LoVo (cell line): ENCODE measurements around the gene SIT1.
"Not testable (repeated sequence)": the region's sequence is repeated elsewhere in the genome, so short reads cannot be mapped to it uniquely, and the experiment has no call there.

Source experiments
- DNase-seq: peaks from one replicate; pipeline ENCODE4 v3.0.0-alpha.2; 2016; ENCODE audit warnings: low spot score

Gene SIT1

DNA sequence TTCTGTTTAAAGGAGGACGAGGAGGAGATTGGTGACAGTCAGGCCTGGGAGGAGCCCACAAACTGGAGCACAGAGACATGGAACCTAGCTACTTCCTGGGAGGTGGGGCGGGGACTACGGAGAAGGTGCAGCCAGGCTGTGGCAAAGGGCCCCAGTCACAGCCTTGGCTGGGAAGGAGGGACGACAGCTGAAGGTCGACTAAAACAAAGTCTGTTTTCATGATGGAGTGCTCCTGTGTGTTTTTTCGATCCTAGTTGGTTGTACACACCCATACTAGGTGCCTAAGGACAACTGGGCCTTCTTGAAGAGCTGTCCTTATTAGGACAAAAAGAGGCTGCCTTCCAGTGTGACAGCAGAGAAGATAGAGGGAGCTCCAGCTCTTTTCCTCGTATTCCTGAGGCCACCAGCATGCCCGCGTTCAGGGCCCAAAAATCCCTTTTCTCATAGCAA lies 10.3 kb upstream of the SIT1 start:
- no peak for DNase-seq

DNA sequence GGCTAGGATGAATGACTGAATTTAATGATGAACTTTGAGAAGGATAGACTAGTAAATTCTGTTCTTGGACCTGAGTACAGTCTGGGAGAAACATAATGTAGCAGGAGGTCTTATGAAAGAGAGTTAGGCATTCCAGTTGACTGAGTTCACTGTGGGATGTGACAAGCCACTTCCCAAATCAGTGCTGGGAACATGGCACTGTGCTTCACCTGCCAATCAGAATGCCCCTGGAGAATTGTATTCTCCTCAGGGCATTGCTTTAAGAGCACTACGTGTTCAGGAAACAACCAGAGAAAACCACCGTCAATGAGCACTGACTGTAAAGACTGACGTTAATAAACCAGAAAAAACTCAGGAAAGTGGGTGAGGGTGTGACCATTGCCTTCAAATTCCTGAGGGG lies 8.6 kb upstream of the SIT1 start:
- no peak for DNase-seq

DNA sequence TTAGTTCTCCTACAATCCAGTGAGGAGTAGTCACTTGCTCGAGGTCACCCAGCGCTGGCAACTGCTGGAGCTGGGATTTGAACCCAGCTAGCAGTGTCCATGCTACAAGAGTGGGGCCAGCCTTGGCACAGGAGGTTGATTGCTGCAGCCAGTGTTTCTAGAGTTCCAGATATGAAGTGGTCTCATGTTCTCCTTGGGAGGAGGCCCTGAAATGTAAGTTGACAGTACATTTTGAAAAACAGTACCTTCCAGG lies 8.2 kb upstream of the SIT1 start:
- DNase-seq, result no peak

DNA sequence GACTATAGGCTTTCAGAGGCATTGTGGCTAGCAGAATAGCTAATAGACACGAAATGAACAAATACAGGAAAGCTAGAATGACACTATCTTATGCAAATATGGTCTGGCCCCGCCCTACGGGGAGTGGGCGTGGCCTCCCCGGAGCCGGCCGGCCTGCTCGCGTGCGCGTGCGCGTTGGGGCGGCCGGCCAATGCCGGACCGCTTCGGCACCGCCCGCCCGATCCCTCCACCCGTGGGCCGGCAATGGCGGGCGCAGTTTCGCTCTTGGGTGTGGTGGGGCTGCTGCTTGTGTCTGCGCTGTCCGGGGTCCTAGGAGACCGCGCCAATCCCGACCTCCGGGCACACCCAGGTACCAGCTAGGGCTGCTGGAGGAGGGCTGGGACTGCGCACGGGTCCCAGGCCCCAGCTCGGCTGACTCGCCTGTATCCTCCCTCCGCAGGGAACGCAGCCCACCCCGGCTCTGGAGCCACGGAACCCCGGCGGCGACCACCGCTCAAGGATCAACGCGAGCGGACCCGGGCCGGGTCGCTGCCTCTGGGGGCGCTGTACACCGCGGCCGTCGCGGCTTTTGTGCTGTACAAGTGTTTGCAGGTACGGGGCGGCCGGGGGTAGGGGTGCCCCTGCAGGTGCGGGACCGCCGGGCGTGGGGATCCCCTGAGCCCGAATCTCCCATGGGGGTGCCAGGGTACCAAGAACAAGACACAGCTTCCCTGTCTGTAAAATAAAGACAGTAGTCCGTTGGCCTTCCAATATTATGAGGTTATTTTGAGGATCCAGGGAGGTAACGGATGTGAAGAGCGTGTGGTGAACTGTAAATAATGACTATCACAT lies 7.6 kb upstream of the SIT1 start, which contains the start of gene CCDC107:
Gene CCDC107, plus strand, starts transcription at position 156 of the 831 bp plus-strand sequence. Its CDS starts 88 bp downstream, at position 244.
- DNase-seq, result peak; percentile 87

DNA sequence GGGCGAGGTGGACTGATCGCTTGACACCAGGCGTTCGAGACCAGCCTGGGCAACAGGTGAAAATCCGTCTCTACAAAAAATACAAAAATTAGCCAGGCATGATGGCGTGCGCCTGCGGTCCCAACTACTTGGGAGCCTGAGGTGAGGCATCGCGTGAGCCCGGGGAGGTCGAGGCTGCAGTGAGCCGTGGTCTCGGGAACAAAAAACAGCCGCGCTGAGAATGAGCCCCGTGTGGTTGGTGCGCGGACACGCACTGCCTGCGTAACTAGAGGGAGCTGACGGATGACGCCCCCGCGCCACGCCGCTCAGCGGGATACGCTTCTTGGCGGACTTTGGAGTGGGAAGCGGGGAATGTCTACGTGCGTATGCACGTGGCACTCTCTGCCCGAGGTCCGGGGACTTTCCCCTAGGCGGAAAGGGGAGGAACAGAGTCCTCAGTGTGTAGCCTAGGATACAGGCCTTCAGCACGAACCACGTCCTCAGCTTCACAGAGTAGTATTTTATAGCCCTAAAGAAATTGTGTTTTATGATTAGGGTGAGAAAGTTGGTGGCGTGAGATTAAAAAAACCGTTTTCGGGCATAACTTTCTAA lies 6.9 kb upstream of the SIT1 start, which contains the start of gene RMRP:
Gene RMRP, minus strand, starts transcription at position 474 of the 591 bp plus-strand sequence.
- DNase-seq, result peak; percentile 98

DNA sequence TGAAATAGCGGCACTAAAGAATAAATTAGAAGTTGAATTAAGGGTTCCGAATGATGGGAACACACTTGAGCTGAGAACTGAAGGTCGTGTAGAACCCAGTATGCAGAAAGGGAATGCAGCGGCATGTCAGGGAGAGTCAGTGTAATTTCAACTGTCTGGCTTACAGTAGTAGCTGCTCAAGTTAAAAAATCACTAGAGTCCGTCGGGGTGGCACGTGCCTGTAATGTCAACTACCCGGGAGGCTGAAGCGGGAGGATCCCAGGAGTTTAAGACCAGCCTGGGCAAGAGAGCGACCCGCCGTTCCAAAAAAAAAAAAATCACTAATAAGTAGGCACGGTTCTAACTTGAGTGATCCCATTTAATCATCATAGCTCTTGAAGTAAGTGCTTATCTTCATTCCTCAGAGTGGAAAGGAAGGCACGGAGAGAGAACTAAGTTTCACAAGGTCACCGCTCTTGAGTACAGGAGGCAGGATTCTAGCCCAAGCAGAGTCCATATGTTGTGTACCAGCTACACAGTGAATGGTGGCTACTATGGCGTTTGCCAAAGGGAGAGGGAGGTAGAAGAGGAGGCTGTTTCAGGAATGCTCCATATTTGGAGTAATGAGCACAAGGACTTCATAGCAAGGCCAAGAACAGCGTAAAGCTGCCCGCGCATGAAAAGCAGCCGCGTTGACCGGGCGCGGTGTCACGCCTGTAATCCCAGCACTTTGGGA lies 6.3 kb upstream of the SIT1 start:
- DNase-seq, result no peak

DNA sequence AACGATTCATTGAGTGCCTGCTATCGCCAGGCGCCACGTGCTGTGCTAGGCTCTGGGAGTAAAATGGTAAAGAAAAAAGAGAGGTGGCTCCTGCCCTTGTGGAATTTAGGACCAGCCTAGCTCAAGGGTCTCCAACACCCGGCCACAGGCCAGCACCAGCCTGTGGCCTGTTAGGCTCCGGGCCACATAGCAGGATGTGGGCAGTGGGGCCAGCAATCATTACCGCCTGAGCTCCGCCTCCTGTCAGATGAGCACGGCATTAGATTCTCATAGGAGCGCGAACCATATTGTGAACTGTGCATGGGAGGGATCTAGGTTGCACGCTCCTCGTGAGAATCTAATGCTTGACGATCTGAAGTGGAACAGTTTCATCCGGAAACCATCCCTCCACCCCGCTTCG lies 5.6 kb upstream of the SIT1 start:
- DNase-seq, result no peak

DNA sequence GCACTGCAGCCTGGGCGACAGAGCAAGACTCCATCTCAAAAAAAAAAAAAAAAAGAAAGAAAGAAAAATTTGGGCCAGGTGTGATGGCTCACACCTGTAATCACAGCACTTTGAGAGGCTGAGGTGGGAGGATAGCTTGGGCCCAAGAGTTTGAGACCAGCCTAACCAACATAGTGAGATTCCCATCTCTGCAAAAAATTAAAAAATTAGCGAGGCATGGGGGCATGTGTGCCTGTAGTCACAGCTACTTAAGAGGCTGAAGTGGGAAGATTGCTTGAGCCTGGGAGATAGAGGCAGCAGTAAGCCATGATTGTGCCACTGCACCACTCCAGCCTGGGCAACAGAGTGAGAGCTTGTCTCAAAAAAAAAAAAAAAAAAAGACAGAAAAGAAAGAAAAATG lies 2.9 kb upstream of the SIT1 start:
- no peak for DNase-seq

DNA sequence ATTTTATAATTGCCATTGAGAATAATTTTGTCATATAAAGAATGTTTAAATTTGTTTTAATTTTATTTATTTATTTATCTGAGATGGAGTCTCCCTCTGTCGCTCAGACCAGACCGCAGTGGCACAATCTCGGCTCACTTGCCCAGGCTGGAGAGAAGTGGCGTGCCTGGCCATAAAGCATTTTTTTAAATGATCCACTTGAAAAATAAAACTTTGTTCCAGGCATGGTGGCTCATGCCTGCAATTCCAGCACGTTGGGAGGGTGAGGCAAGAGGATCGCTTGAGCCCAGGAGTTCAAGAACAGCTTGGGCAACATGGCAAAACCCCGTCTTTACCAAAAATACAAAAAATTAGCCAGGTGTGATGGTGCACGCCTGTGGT lies 2.1 kb upstream of the SIT1 start:
- DNase-seq, result no peak

DNA sequence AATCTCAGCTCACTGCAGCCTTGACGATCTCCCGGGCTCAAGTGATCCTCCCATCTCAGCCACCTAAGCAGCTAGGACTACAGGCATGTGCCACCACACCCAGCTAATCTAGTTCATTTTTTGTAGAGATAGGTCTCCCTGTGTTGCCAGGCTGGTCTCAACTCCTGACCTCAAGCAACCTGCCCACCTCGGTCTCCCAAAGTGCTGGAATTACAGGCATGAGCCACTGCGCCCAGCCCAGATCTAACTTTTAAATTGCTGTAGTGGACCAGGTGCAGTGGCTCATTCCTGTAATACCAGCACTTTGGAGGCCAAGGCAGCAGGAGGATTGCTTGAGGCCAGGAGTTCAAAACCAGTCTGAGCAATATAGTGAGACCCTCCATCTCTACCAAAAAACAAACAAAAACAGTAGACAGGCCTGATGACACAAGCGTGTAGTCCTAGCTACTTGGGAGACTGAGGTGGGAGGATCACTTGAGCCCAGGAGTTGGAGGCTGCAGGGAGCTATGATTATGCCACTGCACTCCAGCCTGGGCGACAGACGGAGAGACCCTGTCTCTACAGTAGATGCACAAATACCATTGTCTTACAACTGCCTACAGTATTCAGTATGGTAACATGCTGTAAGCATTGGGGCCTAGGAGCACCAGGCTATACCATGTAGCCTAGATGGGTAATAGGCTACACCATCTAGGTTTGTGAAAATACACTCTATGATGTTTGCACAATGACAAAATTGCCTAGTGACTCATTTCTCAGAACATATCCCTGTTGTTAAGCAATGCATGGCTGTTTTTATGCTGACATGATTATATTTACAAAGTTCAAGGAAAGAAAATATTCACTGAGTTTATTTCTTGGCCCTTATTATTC lies 1.5 kb upstream of the SIT1 start:
- DNase-seq, result no peak

DNA sequence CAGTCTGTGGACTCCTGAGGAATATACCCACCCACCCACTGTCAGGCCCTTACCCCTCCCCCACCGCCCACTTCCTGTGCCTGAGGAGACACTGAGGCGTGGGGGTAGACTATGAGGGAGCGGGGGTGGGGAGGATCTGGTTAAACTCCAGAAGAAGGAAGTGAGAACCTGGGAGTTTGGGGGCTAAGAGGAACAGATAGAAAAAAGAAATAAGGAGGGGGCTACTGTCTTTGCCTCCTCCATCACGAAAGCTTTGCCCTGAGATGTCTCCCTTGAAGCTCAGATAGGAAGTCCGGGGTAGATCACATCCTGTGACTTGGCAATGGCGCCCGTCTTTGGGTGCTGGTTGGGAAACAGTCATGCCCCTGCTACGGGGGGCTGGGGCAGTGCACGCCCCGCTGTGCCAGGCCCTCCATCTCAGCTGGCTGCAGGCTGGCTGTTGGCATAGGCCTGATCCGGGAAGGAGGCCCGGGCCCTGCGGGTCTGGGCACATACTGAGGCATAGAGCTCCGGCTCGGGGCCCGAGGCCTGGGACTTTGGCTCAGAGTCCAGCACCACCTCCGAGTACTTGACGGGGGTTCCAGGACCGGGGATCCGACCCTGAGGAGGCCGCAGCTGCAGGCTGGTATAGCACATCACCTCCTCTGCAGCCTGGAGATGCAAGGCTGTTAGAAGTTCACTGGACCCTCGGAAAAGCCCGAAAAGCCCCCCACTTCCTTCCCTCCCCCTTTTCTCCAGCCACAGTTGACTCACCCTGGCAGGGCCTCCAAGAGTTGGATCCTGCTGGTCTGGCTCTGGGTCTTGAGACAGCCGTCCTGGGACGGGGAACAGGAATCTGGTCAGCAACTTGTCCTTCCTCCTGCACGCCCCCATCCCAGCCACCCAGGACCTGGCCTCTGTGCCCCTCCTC lies 1.0 kb downstream of the SIT1 start:
- DNase-seq, result no peak

DNA sequence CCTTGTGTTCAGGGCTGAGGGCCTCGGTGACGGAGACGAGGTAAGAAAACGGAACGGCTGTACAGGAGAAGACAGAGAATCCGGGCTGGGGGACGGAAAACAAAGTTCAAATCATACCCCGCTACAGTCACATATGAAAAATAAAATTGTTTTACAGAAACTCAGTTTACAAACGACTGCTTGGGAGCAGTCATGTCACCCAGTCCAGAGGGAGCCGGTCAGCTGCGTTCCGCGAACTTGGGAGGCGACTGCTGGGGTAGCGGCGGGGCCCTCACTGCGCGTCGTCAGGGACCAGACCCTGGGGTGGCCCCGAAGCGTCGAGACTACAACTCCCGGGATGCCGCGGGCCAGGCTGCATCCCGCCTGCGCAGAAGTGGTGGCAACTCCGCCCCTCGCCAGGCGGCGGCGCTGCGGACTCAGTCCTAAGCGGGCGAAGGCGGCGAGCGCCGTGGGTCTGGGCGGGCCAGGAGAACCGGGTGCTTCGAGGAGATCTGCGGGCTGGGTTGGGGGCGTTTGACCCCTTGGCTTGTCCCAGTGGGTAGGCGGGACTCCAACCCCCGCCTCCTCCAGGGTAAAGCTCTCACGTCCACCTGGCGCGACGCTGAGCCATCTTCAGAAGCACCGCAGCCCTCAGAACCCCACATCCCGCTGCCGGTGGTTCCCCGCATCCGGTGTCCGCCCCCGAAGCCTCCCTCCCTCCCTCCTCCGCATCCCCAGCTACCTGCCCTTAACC lies 4.0 kb downstream of the SIT1 start:
- peak; percentile 92 for DNase-seq

DNA sequence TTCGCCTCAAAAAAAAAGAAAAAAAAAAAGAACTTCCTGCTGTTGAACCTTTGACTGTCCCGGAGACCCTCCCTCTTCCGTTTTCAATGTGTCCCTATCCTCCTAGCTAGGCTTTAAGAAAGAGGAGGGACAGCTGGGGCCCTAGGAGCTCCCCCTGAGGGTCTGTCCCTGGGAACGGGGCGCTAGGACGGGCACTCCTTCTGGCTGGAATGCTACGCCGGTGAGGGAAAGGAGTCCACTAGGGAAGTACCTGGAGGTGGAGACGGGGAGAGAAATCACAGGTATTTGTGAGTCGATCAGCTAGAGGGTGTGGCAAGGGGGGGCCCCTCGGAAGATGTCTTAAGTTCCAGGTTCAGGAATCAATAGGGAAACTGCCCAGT lies 4.6 kb downstream of the SIT1 start:
- peak; percentile 55 for DNase-seq

DNA sequence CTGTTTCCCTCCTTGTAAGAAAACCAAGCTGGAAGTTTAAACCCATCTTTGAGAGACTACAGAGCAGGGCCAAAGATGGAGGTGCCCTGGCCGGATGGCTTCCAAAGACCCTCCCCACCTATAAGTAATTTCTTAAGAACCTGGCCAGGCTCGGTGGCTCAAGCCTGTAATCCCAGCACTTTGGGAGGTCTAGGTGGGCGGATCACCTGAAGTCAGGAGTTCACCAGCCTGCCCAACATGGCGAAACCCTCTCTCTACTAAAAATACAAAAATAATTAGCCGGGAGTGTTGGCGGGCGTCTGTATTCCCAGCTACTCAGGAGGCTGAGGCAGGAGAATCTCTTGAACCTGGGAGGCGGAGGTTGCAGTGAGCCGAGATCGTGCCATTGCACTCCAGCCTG lies 5.0 kb downstream of the SIT1 start:
- not testable (repeated sequence) for DNase-seq

DNA sequence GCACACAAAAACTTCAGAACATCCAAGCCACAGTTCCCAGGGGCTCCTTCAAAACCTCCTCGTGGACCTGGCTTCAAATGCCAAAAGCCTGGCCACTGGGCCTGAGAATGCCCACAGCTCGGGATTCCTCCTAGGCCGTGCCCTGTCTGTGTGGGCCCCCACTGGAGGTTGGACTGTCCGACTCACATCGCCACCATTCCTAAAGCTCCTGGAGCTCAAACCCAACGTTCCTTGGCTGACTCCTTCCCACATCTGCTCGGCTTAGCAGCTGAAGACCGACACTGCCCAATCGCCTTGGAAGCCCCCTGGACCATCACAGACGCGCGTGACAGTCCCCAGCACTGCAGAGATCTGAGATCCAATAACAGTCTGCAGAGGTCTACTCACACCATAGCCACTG lies 7.7 kb downstream of the SIT1 start:
- no peak for DNase-seq

DNA sequence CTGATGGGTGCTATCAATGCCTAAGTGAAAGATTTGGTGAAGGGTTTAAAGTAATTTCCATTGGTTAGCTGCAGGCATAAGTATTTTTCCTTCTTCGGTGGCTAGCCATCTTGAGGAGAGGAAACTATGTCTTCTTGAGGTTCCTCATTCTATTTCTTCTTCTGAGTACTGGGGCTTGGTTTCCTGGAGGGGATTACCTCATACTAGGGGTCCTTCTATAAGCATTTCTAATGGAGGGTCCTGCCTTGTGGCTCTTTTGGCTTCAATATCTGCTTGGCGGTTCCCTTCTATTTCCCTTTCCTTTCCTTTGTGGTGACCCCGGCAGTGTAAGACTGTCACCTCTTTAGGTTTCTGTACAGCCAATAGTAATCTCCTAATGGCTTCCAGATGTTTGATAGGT lies 9.3 kb downstream of the SIT1 start:
- not testable (repeated sequence) for DNase-seq

DNA sequence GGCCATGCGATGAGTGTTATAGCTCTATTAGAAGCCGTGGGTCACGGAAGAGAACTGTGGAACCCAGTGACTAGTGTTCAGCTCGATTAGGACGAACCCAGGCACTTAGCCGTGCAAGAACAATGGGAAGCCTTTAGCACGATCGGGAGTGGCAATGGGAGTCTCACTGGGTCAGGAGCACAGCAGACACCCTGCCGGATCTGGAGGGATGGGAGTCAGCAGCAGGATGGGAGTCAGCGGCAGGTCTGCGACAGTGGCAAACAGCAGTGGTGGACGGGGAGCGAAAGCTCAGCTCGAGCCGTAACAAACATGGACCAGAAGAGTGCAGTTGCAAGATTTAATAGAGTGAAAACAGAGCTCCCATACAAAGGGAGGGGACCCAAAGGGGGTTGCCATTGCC lies 10.3 kb downstream of the SIT1 start:
- not testable (repeated sequence) for DNase-seq

DNA sequence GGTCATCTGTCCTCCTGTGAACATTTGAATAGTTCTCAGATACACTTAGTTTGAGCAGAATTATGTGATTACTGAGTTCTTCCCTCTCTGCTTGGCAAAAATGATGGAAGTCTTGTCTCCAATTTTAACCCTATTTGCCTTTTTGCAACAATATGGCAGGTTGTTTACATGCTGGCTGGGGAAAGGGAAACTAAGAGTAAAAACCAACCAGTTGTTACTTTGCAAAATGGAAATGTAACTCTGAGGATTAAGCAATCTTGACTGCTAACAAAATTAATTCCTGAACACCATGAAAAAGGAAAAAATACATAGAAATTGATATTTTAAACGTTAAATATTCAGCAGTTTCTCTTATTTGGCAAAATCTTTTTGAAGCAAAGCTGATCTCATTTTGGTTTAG lies 11.1 kb downstream of the SIT1 start:
- DNase-seq, result no peak

DNA sequence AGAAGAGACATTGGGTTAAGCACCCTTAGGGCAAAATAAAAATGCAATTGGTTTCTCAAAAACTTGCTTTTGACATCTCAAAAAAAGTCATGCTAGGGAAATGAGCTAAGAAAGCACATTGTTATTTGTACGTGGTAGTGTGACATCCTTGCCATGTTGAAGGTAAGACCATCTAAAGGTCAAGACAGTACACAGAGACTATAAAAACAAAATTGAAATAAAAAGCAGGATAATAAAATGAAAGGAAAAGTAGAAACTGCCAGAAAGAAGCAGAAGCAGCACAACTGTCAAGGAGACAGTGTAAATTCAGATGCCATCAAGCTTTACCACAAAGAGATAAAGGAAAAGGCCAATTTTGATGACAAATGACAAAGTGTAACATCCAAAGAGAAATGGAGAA lies 11.5 kb downstream of the SIT1 start:
- DNase-seq, result not testable (repeated sequence)

DNA sequence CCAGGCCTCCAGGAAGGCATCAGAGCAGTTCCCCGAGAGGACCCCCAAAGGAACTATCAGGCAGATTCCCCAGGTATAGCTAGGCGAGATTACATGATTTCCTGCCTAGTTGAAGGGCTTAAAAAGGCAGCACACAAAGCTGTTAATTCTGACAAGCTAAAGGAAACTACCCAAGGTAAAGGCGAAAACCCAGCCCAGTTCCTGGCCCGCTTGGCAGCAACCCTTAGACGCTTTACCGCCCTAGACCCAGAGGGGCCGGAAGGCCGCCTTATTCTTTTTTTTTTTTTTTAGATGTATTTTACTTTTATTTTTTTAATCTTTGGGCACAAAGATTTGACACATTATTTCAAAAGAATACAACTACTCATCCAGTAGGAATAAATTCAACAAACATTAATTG lies 12.0 kb downstream of the SIT1 start:
- DNase-seq, result not testable (repeated sequence)
